ENCODE results near the gene MSANTD7.
"Not testable (repeated sequence)": the region's sequence is repeated elsewhere in the genome, so short reads cannot be mapped to it uniquely, and the experiment has no call there.

The MSANTD7 gene

GRCh38 chr10:14833106-14833505 lies 5.0 kb upstream of the MSANTD7 start:
- DNase-seq: no peak
- intact Hi-C loops (cut with DNase I): no loop called here

- DNase-seq: no peak
- intact Hi-C loops (cut with DNase I): loop anchor here (5.0 kb wide), 2 partner anchors 116 to 229 kb away; partner anchors contain the start of gene DCLRE1C
These were observed 1.9 kb upstream of the MSANTD7 start for GRCh38 chr10:14836208-14836607.

GRCh38 chr10:14837003-14837756 lies 926 bp upstream of the MSANTD7 start:
- DNase-seq: peak in 1 of 42 donors; percentile 6
- intact Hi-C loops (cut with DNase I): loop anchor here (5.0 kb wide), 2 partner anchors 115 to 230 kb away; partner anchors contain the start of gene DCLRE1C

- intact Hi-C loops (cut with DNase I): loop anchor here (2.0 to 5.0 kb wide), 3 partner anchors 40 to 231 kb away; partner anchors contain the start of genes DCLRE1C and SUV39H2
- peak in 24 of 42 donors; percentile 2 to 43 (median 19) for DNase-seq
These were observed 637 bp downstream of the MSANTD7 start for GRCh38 chr10:14838582-14839304.

GRCh38 chr10:14839305-14839695 lies 1.2 kb downstream of the MSANTD7 start:
- intact Hi-C loops (cut with DNase I): loop anchor here (2.0 to 5.0 kb wide), 3 partner anchors 40 to 232 kb away; partner anchors contain the start of genes DCLRE1C and SUV39H2
- DNase-seq: peak in 8 of 42 donors; percentile 2 to 41 (median 8)

GRCh38 chr10:14840178-14840577 lies 2.1 kb downstream of the MSANTD7 start:
- no peak for DNase-seq
- intact Hi-C loops (cut with DNase I): no loop called here

GRCh38 chr10:14843327-14843988 lies 5.4 kb downstream of the MSANTD7 start:
- no peak for DNase-seq
- intact Hi-C loops (cut with DNase I): no loop called here

GRCh38 chr10:14844948-14845347 lies 6.8 kb downstream of the MSANTD7 start:
- DNase-seq: no peak
- intact Hi-C loops (cut with DNase I): no loop called here

- DNase-seq: no peak
These were observed 14.1 kb downstream of the MSANTD7 start for GRCh38 chr10:14852236-14852635.

GRCh38 chr10:14855453-14855852 lies 17.3 kb downstream of the MSANTD7 start:
- intact Hi-C loops (cut with DNase I): no loop called here

More at GRCh38 chr10:14852236-14852635, 14.1 kb downstream of the MSANTD7 start:
- intact Hi-C loops (cut with DNase I): no loop called here

GRCh38 chr10:14858338-14858960 lies 20.3 kb downstream of the MSANTD7 start:
- no peak for DNase-seq
- intact Hi-C loops (cut with DNase I): no loop called here

More at GRCh38 chr10:14855453-14855852, 17.3 kb downstream of the MSANTD7 start:
- DNase-seq: no peak

GRCh38 chr10:14859043-14859442 lies 20.9 kb downstream of the MSANTD7 start:
- intact Hi-C loops (cut with DNase I): no loop called here
- DNase-seq: no peak

- intact Hi-C loops (cut with DNase I): no loop called here
- DNase-seq: no peak
These were observed 21.7 kb downstream of the MSANTD7 start for GRCh38 chr10:14859775-14860174.

- intact Hi-C loops (cut with DNase I): no loop called here
- DNase-seq: no peak
These were observed 22.7 kb downstream of the MSANTD7 start for GRCh38 chr10:14860791-14861190.

GRCh38 chr10:14864466-14864865 lies 26.4 kb downstream of the MSANTD7 start:
- intact Hi-C loops (cut with DNase I); DNase-seq: not testable (repeated sequence)

GRCh38 chr10:14864871-14865270 lies 26.8 kb downstream of the MSANTD7 start:
- intact Hi-C loops (cut with DNase I); DNase-seq: not testable (repeated sequence)

- DNase-seq: no peak
- intact Hi-C loops (cut with DNase I): no loop called here
These were observed 35.1 kb downstream of the MSANTD7 start for GRCh38 chr10:14873090-14873760.

GRCh38 chr10:14875941-14876340 lies 37.8 kb downstream of the MSANTD7 start:
- intact Hi-C loops (cut with DNase I): loop anchor here (5.0 kb wide), 1 partner anchor 76 kb away; the partner anchor contains the start of gene DCLRE1C
- no peak for DNase-seq

Measured in head of caudate nucleus (tissue), 42 donors.